Lower leg skin (tissue), 4 donors: ENCODE results near the gene OSTC. TPM values are rescaled to one million over a fixed set of nuclear protein-coding genes. Genes with fewer than 3 reads are reported as not detected.
A peak's percentile ranks its signal among the peaks of the same experiment; 100 is the strongest.

ENCODE experiments used
- DNase-seq, 2 donors: peaks; one replicate each; pipeline ENCODE4 v3.0.0-alpha.2; 2019; ENCODE audit warnings: low spot score in 2 of 2
- H3K4me3 ChIP-seq: fragments of 200-600 bp; sonication (generic); 2 replicates; pipeline ENCODE4 v1.5.1; 2017; ENCODE audit warnings: mild to moderate bottlenecking, low read depth; ENCODE audit not compliant: poor library complexity, severe bottlenecking
- POLR2A ChIP-seq, 2 donors: fragments of 450-650 bp; IDR thresholded peaks; one replicate each; pipeline ENCODE4 v1.6.1; 2016 to 2017; ENCODE audit warnings: antibody characterized with exemption in 2 of 2, mild to moderate bottlenecking in 1 of 2, moderate library complexity in 1 of 2
- WGBS, 2 donors: methylation state at CpG; one replicate each; pipeline ENCODE4 v1.1.5; 2018; 5-methylcytosine and 5-hydroxymethylcytosine counted together
- intact Hi-C: fragments of 100-400 bp; cut with DNase I; formaldehyde crosslinking; loops from one replicate; pipeline ENCODE4 v1.15.0; 2023; ENCODE audit warnings: low total_unique reads
- total RNA-seq, 4 donors: library from RNA; depleted of rRNA; stranded (reverse); fragments of >200 nt; gene quantifications; one replicate each; pipeline ENCODE4 v1.1.0, GENCODE V29; 2016
- TF ChIP-seq, protein P1 (sequence below), 3 donors: fragments of 450-650 bp; IDR thresholded peaks; one replicate each; pipeline ENCODE4 v1.5.1; 2016; ENCODE audit warnings: antibody characterized with exemption in 3 of 3, mild to moderate bottlenecking in 3 of 3, moderate library complexity in 2 of 3

The OSTC gene
- total RNA-seq: 10 to 100 TPM; 21.5 to 55.3 (median 39.3) TPM

GRCh38 chr4:108650212-108651013 is at the start of gene OSTC:
Gene OSTC, plus strand, starts transcription at chr4:108650599. Its CDS starts 57 bp downstream, at chr4:108650656.
- peak within 1 kb of the TSS; percentile 89 for H3K4me3 ChIP-seq
- no peak for TF ChIP-seq POLR2A (IDR thresholded peaks at IDR 0.05)
- TF ChIP-seq, protein P1, sequence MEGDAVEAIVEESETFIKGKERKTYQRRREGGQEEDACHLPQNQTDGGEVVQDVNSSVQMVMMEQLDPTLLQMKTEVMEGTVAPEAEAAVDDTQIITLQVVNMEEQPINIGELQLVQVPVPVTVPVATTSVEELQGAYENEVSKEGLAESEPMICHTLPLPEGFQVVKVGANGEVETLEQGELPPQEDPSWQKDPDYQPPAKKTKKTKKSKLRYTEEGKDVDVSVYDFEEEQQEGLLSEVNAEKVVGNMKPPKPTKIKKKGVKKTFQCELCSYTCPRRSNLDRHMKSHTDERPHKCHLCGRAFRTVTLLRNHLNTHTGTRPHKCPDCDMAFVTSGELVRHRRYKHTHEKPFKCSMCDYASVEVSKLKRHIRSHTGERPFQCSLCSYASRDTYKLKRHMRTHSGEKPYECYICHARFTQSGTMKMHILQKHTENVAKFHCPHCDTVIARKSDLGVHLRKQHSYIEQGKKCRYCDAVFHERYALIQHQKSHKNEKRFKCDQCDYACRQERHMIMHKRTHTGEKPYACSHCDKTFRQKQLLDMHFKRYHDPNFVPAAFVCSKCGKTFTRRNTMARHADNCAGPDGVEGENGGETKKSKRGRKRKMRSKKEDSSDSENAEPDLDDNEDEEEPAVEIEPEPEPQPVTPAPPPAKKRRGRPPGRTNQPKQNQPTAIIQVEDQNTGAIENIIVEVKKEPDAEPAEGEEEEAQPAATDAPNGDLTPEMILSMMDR (IDR thresholded peaks at IDR 0.05): no peak
- intact Hi-C loops: no loop called here
- DNase-seq: peak; percentile 94 to 99
- WGBS, 2 donors: 0% methylated on average over 45 of the region's 45 CpGs

DNA sequence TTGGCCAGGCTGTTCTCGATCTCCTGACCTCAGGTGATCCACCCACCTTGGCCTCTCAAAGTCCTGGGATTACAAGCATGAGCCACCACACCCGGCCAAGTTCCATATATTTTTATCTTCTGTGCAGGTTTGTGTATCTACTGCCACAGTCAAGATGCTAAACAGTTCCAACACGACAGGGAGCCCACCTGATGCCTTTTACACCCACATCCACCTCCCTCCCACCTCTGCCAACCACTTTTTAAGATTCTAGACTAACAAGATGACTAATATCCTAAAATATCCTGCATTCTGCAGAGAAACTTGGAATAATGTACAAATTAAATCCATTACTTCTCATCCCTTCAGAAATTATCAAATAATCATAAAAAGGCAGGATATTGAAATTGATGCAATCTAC is 49.3 kb upstream of the OSTC start:
- no peak for TF ChIP-seq POLR2A (IDR thresholded peaks at IDR 0.05)
- TF ChIP-seq, protein P1 (IDR thresholded peaks at IDR 0.05): no peak
- H3K4me3 ChIP-seq: no peak overlapping the region
- 74 to 80% methylated on average over 3 of the region's 3 CpGs for WGBS, 2 donors
- no peak for DNase-seq
- intact Hi-C loops: no loop called here

DNA sequence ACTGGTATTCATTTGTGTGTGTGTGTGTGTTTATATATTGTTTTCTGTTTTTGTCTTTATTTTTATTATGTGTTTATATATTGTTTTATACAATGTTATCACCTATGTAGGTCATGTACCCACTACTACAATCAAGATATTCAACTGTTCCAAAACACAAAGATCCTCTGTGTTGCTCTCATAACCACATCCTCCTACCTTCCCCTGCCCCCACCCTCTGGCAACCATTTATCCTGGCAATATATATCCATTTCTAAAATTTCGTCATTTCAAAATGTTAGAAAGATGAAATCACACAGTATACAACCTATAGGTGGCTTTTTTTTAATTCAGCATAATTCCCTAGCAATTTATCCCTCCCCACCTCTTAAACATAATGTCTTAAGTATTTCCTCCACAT is 48.9 kb upstream of the OSTC start:
- TF ChIP-seq, protein P1 (IDR thresholded peaks at IDR 0.05): no peak
- TF ChIP-seq POLR2A (IDR thresholded peaks at IDR 0.05): no peak
- no peak for DNase-seq
- WGBS, 2 donors: 64 to 74% methylated on average over 1 of the region's 1 CpG
- H3K4me3 ChIP-seq: no peak overlapping the region
- intact Hi-C loops: no loop called here

- DNase-seq: no peak
- WGBS, 2 donors: 74 to 77% methylated on average over 3 of the region's 3 CpGs
- H3K4me3 ChIP-seq: no peak overlapping the region
- no peak for TF ChIP-seq POLR2A (IDR thresholded peaks at IDR 0.05)
- TF ChIP-seq, protein P1 (IDR thresholded peaks at IDR 0.05): no peak
- intact Hi-C loops: no loop called here
Observed at GRCh38 chr4:108602163-108602562, 48.2 kb upstream of the OSTC start.

GRCh38 chr4:108607079-108607815 is 43.2 kb upstream of the OSTC start:
- no peak overlapping the region for H3K4me3 ChIP-seq
- WGBS, 2 donors: 88 to 97% methylated on average over 4 of the region's 4 CpGs
- no peak for DNase-seq
- intact Hi-C loops: no loop called here
- no peak for TF ChIP-seq POLR2A (IDR thresholded peaks at IDR 0.05)
- TF ChIP-seq, protein P1 (IDR thresholded peaks at IDR 0.05): no peak
